HG03196 (cell line): ENCODE results near the gene CDK18.

Experiments
- ATAC-seq: cut with Tn5 transposase; IDR thresholded peaks from one replicate; pipeline ENCODE4 v1.9.1; 2021; ENCODE audit not compliant: unreplicated experiment

The CDK18 gene

DNA sequence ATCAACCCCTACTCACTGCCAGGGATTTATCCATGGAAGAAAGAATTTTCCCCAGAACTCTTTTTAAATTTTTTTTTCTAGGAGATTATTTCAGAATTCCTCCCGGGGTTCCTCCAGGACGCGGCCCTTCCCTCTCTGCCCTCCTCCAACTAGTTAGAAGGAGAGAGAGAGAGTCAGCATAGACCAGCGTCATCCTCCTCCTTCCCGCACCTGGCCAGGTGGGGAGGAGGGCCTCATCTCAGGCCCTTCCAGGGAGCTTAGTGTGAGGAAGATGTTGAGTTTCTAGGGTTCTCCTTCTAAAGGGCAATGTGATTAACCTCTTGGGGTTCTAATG lies 63.6 kb downstream of the CDK18 start:
- ATAC-seq: no peak

DNA sequence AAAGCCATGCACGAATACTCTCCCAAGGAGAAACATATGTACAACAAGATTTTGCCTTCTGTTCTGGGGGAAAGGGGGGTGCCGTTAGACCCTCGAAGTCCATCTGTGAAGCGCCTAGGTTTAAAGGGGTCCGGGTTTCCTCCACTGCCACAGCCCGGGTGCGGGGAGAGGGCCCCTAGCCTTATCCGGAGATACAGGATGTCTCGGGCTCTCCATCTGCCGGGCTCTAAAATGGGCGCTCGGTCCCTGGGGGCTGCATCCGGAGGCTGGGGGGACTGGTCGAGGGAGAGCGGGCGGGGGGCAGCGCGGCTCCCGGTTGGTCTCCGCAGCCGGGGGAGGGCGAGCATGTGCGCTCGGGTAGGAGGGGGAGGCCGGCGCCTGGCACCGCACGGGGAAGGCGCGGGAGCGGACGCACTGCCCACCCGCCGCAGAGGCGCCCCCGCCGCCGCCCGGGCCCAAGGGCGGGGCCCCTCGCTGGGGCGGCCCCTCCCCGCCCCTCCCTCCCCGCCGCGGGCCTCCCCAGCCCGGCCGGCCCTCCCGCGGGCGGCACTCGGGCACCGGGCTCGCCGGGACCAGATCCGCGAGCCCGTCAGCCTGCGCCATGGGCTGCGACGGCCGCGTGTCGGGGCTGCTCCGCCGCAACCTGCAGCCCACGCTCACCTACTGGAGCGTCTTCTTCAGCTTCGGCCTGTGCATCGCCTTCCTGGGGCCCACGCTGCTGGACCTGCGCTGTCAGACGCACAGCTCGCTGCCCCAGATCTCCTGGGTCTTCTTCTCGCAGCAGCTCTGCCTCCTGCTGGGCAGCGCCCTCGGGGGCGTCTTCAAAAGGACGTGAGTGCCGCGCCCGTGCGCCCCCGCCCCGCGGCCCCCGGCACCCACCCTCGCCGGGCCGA lies 64.2 kb downstream of the CDK18 start:
- no peak for ATAC-seq

DNA sequence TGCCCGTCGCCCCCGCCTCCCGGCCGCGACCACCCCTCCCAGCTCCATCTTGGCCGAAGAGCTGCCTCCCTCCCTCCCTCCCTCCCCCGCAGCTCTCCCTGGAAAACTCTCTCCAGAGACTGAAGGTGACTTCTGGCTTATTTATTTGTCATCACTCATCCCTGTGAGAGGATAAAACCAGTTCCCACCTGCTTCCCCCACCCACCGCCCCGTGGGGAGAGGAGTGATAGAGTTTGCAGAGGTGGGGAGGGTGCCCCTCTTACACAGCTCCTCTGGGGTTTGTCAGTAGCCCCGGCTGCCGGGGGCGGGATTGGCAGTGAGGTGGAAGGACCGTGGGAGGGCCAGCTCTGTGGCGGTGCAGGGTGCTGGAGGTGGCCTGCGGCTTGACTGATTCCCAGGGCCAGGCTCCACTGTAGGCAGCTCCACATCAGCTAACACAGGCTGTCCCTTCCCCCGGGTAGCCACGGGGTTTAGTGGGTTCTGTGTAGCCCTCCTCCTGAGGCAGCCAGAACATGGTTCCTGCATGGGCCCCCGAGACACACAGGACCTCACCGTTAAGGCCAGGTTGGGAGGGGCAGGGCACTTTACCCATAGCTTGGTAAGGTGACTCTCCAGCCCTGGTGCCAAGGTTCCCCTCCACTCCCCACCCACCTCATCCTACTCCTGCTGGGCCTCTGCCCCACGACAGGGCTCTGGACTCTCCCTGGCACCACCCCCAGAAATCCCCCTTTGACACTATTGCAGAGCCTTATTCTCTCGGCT lies 65.1 kb downstream of the CDK18 start:
- ATAC-seq: no peak

DNA sequence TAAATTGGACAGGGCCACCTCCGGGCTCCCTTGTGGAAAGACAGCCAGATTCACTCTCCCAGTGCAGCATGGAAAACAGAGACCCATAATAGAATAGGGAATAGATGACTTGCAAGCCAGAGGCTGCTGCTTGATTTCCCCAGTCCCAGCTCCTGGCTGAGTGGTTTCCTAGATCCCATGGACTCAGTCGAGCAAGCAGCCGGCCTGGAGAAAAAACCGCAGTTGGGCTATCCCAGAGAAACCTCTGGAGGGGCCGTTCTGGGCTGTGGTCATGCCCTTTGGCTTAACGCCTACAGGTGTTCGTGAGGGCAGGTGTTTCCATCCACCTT lies 65.7 kb downstream of the CDK18 start:
- no peak for ATAC-seq

DNA sequence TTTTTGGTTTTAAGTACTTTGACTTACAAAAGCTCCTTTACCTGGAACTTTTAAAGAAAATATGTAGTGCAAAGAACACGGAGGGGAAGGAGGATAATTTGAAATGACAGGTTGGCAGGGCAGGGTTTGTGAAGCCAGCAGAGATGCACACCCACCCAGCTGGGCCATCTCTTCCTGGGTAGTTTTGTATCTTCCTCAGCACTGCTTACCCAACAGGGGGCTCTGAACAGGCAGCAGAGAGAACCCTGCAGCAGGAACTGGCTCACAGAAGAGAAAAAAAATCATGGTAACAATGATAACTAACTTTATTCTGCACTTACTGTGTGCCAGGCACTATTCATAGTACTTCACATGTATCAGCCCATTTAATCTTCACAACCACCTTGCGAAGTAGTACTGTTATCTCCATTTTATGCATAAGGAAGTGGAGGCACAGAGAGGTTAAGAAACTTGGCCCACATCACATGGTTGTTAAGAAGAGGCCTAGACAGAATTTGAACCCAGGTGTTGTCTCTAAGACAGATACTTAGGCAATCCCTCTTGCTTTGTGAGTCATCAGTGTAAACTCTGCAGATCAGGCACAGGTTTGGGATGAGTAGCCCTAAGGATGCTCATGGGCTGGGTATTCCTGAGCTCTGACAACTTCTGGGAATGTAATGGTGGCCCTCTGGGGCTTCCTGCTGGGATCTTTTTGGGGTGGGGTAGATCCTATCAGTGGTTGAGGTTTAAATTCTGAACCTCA lies 66.5 kb downstream of the CDK18 start:
- no peak for ATAC-seq

DNA sequence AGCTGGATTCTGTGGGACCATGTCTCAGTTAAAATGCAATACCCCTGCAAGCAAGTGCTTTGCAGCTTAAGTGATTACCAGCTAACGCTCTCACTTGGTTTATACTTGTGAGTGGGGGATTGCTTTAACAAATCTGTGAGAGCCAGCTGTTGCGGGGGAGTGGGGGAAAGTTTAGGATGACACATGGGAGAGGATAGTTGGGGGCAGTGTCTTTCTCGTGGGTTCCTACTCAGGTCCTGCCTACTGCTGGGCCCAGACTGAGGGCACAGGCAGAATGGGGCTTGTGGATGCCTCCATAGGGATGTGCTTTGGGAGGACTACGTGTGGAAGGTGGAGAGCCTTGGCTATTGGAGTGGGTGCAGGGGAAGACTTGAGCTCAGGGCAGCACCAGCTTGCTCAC lies 67.3 kb downstream of the CDK18 start:
- no peak for ATAC-seq

DNA sequence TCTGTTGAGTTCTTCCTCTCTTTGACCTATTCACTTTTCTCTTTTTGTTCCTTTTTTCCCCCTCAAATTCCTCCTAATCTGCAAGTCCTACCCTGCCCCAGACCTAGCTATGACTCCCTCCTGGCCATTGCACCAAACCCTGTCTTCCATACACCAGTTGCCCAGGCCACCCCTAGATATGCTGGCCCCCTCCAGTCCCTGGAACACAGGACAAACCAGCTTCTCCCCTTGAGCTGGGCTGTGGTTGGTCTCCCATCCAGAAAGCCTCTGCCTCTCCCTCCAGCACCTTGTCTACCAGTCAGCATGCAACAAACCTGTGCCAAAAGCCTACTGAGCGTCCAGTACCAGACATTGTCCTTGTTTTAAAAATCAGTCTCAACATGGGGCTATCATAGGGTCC lies 68.0 kb downstream of the CDK18 start:
- ATAC-seq: no peak

DNA sequence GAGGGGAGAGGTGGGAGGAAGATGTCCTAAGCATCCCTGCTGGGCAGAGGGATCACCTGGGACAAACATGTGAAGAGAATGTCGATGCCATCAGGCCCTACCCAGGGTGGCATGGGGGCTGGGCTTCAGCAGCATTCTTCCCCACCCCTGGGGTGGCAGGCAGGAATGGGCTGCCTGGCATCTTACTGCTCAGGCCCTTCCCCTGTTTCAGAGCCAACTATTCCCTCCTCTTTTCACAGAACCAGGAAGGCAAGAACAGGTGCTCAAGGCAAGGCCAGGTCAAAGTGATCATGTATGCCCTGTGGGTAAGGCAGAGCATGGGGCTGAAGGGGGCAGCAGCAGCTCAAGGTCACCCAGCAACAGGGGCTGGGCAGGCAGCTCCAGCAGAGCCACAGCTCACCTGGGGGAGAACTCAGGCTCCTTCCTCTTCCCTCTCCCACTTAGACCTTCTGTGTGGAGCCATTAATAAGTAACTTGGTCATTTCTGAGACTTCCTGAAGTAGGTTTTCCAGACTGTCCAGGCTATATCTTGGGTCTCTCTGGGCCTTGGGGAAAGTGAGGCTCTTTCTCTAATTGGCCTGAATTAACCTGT lies 70.9 kb downstream of the CDK18 start:
- ATAC-seq: no peak

DNA sequence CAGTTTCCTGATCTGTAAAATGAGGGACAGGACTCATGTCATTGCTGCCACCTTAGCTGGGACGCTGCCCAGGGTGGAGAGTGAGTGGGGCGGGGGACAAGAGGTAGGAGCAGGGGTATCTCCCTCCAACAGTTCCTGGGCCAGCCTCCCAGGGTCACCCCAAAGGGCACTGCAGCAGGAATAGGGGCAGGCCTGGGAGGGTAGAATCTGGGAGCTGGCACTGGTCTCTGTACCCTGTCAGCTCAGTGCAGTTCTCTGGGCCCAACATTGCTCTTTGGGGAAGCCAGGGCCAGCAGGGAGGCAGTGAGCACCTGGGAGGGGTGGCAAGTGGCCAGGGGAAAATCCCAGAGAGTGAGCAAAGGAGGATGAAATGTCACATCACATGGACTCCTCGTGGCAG lies 71.5 kb downstream of the CDK18 start:
- ATAC-seq: no peak

DNA sequence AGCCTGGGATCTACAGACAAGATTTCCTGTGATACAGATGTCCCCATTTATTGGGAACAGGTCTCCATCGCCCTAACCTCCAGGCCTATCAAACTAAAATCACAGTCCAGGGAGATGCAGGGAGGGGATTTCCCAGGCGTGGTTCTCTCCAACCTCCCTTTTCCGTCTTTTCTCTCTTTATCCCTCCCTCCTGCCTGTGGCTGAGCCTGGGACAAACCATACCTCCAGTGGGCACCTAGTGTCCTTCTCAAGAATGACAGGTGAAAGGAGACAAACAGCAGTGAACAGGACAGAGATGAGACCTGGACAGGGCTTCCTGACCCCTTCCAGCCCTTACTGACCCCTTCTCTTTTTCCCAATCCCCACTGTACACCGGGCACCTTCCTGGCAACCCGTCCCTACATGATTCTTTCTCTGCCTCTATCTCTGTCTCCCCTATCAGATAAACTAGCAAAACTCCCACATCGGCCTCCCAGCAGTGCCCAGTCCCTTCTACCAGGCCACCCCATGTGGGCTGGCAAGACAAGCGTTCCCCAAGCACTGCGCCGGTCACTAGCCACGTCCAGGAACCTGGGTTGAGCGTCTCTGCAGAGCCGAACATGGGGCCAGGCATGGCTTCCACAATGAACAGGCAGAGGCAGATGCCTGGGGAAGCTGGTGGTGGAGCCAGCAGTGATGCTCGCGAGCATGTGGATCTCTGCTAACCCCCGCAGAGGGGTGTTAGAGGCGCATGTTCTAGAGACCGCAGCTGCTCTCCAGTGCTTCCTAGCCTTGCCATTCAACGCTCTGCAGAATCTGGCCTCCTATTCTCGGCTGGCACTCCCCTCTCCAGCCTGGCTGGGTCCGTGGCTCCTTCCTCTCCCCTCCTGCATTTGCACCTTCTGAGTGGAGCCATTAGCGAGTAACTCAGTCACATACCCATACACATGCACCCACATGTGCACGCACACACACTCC lies 72.6 kb downstream of the CDK18 start:
- ATAC-seq: no peak

DNA sequence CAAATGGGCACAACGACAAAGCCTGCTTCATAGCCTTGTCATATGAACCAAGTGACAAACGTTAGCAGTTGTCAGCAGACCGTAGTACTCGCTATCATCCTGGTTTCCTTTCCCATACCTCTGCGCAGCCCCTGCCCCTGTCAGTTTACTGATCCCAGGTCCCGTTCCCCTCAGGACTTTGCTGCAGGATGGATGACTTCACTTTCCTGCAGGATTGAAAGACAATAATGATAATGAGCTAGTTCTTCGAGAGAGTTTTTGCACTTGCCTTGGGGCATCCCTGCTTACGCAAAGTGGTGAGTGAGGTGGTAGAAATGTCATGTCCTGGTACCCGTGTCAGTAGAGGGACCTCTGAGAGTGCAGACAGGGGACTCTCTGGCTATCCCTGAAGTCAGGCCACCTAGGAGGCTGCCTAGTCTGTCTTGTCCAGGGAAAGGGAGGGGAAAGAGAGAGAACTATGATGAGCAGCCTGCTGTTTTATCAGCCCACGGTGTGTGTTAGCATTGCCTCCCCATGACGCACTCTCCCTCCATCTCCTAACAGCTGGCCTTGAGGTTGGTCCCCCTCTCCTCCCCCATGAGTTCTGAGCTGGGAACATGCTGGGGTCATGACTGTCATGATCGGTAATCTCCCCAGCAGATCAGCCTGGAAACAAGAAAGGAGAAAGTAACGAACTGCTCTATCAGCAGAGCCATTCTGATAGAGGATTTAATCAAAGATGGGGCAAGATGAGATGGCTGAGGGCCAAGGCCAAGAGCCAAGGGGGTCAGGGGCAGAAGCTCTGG lies 73.6 kb downstream of the CDK18 start:
- ATAC-seq: no peak

DNA sequence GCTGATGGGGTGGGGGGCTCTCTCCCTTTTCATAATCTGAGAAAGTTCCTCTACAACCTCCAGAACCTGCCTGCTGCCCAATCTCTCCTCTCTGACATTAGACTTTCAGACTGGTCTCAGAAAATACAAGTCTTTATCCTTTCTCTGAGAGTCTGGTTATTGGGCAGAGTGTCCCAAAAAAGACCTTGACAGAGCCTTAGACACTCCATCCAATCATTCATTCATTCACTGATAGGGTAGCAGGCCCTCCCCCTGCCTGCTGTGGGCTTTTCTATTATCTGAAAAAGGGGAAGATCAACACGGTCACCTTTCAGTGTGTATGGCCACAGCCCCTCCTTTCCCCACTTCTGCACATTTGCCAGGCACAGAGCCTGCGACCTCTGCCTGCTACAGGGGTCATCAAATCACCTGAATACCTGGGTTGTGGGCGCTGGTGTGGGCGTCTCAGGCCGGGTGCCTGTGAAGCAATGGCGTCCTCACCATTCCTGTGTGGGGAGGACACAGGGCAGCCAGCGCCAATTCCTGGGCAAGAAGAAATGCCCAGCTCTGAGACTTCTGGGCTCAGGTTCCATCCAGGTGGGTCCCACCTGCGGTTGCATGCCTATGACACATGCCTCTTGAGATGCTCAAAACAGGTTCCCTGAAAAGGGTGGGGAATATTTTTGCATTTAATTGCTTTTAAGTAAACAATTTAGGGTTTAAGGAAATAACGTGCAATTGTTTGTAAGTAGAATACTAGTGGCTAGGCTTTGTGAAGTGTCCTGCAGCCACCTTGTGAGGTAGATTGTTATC lies 74.5 kb downstream of the CDK18 start:
- ATAC-seq: no peak

DNA sequence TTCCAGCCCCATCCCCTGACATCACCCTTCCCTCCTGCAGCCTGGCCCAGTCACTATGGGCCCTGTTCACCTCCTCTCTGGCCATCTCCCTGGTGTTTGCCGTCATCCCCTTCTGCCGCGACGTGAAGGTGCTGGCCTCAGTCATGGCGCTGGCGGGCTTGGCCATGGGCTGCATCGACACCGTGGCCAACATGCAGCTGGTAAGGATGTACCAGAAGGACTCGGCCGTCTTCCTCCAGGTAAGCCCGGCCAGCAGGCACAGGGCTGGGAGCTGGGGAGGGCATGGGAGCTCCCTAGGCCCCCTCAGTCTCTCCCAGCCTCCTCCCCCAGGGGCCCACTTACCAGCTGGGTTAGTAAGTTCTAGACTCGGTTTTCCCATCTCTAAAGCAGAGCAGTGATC lies 75.2 kb downstream of the CDK18 start:
- no peak for ATAC-seq

DNA sequence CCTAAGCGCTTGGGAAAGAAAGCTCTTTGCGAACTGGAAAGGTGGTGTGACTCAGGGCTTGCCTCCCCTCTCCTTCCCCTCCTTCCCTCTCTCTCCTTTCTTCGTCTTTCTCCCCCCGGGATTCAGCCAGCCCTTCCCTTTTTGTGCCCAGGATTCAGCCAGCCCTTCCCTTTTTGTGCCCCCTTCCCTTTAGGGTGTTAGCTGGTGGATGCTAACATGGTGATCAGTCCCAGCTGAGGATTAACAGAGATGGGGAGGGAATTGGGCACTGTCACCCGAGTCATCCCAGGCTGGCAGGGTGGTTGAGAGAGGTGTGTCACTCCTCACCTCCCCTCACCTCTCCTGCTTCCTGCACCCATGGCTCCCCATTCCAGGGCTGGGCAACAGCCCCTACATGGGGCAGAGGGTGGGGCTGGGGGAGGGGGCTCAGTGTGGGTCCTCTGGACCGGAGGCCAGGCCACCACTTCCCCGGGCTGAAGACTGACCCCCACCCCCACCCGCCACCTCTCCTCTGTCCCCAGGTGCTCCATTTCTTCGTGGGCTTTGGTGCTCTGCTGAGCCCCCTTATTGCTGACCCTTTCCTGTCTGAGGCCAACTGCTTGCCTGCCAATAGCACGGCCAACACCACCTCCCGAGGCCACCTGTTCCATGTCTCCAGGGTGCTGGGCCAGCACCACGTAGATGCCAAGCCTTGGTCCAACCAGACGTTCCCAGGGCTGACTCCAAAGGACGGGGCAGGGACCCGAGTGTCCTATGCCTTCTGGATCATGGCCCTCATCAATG lies 75.9 kb downstream of the CDK18 start:
- ATAC-seq: no peak

DNA sequence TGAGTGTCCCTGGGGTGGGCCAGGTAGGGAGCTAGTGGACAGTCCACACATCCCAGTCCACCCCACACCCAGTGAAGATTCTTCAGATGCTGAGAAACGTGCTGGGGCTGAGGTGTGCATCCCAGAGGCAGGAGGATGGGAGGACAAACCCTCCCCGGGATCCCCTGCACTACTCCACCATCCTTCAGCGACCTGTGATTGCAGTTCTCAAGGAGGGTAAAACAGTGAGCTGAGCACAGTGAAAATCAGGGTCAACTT lies 76.4 kb downstream of the CDK18 start:
- no peak for ATAC-seq

DNA sequence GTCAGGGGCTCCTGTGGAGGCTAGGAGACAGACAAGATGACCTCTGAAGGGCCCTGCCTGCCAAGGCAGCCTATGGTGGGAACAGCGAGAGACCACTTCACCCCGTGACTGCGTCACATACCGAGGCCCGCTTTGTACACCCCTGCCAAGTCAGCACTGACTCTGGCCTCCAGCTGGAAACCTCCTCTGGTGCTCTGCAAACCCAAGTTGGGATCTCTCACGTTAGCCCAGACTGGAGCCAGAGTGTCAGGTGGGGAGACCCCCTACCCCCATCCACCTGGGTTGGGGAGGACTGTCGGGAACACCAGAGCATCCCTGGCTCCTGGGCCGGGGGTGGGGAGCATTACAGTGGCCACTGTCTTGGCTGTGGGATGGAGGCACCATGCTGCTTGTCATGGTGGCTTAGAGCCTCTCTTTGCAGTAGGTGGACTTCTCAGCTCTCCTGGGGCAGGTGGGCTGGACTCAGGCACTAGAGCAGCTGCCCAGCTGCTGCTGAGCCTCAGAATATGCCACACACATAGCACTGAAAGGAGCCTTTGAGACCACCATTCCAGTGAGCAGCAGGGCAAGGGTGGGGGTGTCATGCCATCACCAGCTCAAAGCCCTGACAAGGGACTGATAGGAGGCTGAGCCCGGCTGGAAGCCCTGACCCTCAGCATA lies 77.0 kb downstream of the CDK18 start:
- ATAC-seq: no peak

DNA sequence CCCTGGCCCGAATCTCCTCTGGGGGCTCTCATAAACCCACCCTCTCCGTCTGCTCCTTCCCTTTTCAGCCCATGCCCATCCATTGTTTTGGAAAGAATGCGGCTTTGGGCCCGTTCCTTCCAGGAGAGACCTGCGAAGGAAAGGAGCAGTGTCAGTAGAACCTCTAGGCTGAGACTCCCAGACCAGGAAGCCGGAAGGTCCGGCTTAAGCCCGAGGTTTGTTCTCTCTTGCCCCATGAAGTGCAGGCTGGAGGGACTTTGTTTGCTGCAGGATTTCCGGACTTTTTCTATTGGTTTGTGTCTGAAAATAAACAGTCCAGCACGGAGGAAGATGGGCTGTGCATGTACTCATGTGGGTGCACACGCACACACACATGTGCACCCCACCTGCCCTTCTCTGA lies 77.6 kb downstream of the CDK18 start:
- ATAC-seq: no peak
